HCT116 (cell line): ENCODE data around the gene MYH6. TPM values are rescaled to one million over a fixed set of nuclear protein-coding genes. Genes with fewer than 3 reads are reported as not detected.

Experiments
- ATAC-seq: fragments of 200-7000 bp; cut with Tn5 transposase; 2 replicates; pipeline ENCODE4 v1.9.1; 2020; ENCODE audit warnings: mild to moderate bottlenecking, moderate library complexity
- BruUV-seq: library from RNA; stranded (reverse); fragments of 400-500 nt; replicated peaks from 2 replicates; lab custom pipeline; 2021; lab: Mats Ljungman, UMichigan
- CTCF ChIA-PET: fragments of 300-600 bp; sonication (Branson Sonifier 250); formaldehyde crosslinking; loops from one replicate; lab custom pipeline; 2021; ENCODE audit warnings: antibody characterized with exemption; lab: Charles Lee
- POLR2A ChIA-PET: fragments of 300-600, 350-600 bp; sonication (Branson Sonifier 250); formaldehyde crosslinking; loops from one replicate; lab custom pipeline; 2021; ENCODE audit warnings: antibody characterized with exemption; lab: Charles Lee
- RAD21 ChIA-PET, 2 experiments: fragments of 300-600 bp; sonication (Branson Sonifier 250); formaldehyde crosslinking; loops; one replicate each; lab custom pipeline; 2023; ENCODE audit warnings: low total read pairs in 2 of 2; ENCODE audit not compliant: uncharacterized antibody in 2 of 2, unreplicated experiment in 2 of 2, low non-redundant PET in 1 of 2; lab: Charles Lee
- DNase-seq: peaks from one replicate; pipeline ENCODE4 v3.0.0-alpha.2; 2010; ENCODE audit warnings: low read depth, low spot score
- H2AFZ ChIP-seq: fragments of 200-600 bp; shearing (Covaris generic), sonication (generic); 2 replicates; pipeline ENCODE4 v1.6.1; 2017; ENCODE audit warnings: low read depth, mixed run types, mixed read lengths, antibody characterized with exemption, low read length; ENCODE audit not compliant: poor library complexity, severe bottlenecking
- H3K27ac ChIP-seq: 2 replicates; pipeline ENCODE4 v1.5.1; 2012; ENCODE audit warnings: low read depth, low read length
- H3K27me3 ChIP-seq: fragments of 200-600 bp; sonication (generic); 2 replicates; pipeline ENCODE4 v1.6.1; 2016; ENCODE audit warnings: mixed run types, low read length, mixed read lengths; ENCODE audit not compliant: insufficient read depth
- H3K36me3 ChIP-seq, 2 experiments: fragments of 200-500 bp in 1 of 2; fragments of 200-600 bp in 1 of 2; sonication (Bioruptor generic) in 1 of 2; sonication (generic) in 1 of 2; 2 replicates each; pipeline versions ENCODE4 v1.5.1 to v1.6.1; 2014 to 2016; ENCODE audit warnings: low read length in 2 of 2, inconsistent platforms in 1 of 2, mixed read lengths in 1 of 2, mixed run types in 1 of 2; ENCODE audit not compliant: insufficient read depth in 2 of 2, control insufficient read depth in 1 of 2
- H3K4me1 ChIP-seq, 2 experiments: fragments of 200-600 bp in 1 of 2; sonication (generic) in 1 of 2; 2 replicates each; pipeline versions ENCODE4 v1.5.1 to v1.6.1; 2012 to 2017; ENCODE audit warnings: low read length in 2 of 2, inconsistent platforms in 1 of 2, mild to moderate bottlenecking in 1 of 2, mixed read lengths in 1 of 2, mixed run types in 1 of 2, moderate library complexity in 1 of 2; ENCODE audit not compliant: insufficient read depth in 2 of 2, control insufficient read depth in 1 of 2
- H3K4me2 ChIP-seq: fragments of 200-600 bp; sonication (generic); 2 replicates; pipeline ENCODE4 v1.6.1; 2017; ENCODE audit warnings: mixed run types, low read length, mixed read lengths
- H3K4me3 ChIP-seq, 2 experiments: fragments of 200-600 bp in 1 of 2; sonication (generic) in 1 of 2; replicated peaks in 1 of 2; 2 replicates each; pipeline ENCODE4 v1.5.1; 2011 to 2016; ENCODE audit warnings: low read length in 2 of 2, control low read depth in 1 of 2, low read depth in 1 of 2, mild to moderate bottlenecking in 1 of 2, mixed read lengths in 1 of 2, mixed run types in 1 of 2
- H3K79me2 ChIP-seq: fragments of 200-600 bp; sonication (generic); 2 replicates; pipeline ENCODE4 v1.6.1; 2017; ENCODE audit warnings: mild to moderate bottlenecking, mixed run types, low read length, moderate library complexity, mixed read lengths; ENCODE audit not compliant: insufficient read depth
- H3K9ac ChIP-seq: fragments of 200-600 bp; sonication (generic); 2 replicates; pipeline ENCODE4 v1.6.1; 2016; ENCODE audit warnings: low read length, mixed read lengths
- H3K9me2 ChIP-seq: fragments of 200-600 bp; sonication (generic), shearing (Covaris generic); 2 replicates; pipeline ENCODE4 v1.6.1; 2017; ENCODE audit warnings: mixed run types, mild to moderate bottlenecking, moderate library complexity; ENCODE audit not compliant: insufficient read depth
- H3K9me3 ChIP-seq, 2 experiments: fragments of 200-500 bp in 1 of 2; fragments of 200-600 bp in 1 of 2; sonication (Bioruptor generic) in 1 of 2; sonication (generic) in 1 of 2; 2 replicates each; pipeline ENCODE4 v1.6.1; 2014 to 2017; ENCODE audit warnings: low read length in 2 of 2, mixed read lengths in 2 of 2, inconsistent platforms in 1 of 2, low read depth in 1 of 2, mild to moderate bottlenecking in 1 of 2, mixed run types in 1 of 2, moderate library complexity in 1 of 2; ENCODE audit not compliant: control insufficient read depth in 1 of 2, insufficient read depth in 1 of 2
- H4K20me1 ChIP-seq: fragments of 200-600 bp; sonication (generic), shearing (Covaris generic); 2 replicates; pipeline ENCODE4 v1.6.1; 2017; ENCODE audit warnings: mixed run types, mild to moderate bottlenecking, moderate library complexity; ENCODE audit not compliant: insufficient read depth
- ATF3 ChIP-seq: IDR thresholded peaks from 2 replicates; pipeline ENCODE4 v1.6.1; 2012
- CBX3 ChIP-seq: IDR thresholded peaks from 2 replicates; pipeline ENCODE4 v1.6.1; 2012; ENCODE audit warnings: low read depth
- CEBPB ChIP-seq: IDR thresholded peaks from 2 replicates; pipeline ENCODE4 v1.6.1; 2012; ENCODE audit warnings: low read depth
- CTCF ChIP-seq, 3 experiments: fragments of 200-600 bp in 1 of 3; sonication (generic) in 1 of 3; IDR thresholded peaks in 2 of 3; conservative IDR thresholded peaks in 1 of 3; 2 replicates each; pipeline ENCODE4 v1.5.1; 2012 to 2017; ENCODE audit warnings: low read depth in 2 of 3, low read length in 2 of 3, antibody characterized with exemption in 1 of 3, borderline replicate concordance in 1 of 3, control low read depth in 1 of 3, mild to moderate bottlenecking in 1 of 3, mixed read lengths in 1 of 3, mixed run types in 1 of 3, moderate library complexity in 1 of 3; ENCODE audit not compliant: insufficient read depth in 1 of 3
- ELF1 ChIP-seq: IDR thresholded peaks from 2 replicates; pipeline ENCODE4 v1.6.1; 2012; ENCODE audit warnings: low read depth, borderline replicate concordance
- EZH2 ChIP-seq: fragments of 200-600 bp; sonication (generic); IDR thresholded peaks from 2 replicates; pipeline ENCODE4 v1.6.1; 2017; ENCODE audit warnings: antibody characterized with exemption, mixed run types
- MAX ChIP-seq: IDR thresholded peaks from 2 replicates; pipeline ENCODE4 v1.6.1; 2012
- POLR2AphosphoS5 ChIP-seq: IDR thresholded peaks from 2 replicates; pipeline ENCODE4 v1.6.1; 2011; ENCODE audit warnings: mild to moderate bottlenecking, low read depth, low read length, moderate library complexity
- RAD21 ChIP-seq: IDR thresholded peaks from 2 replicates; pipeline ENCODE4 v1.6.1; 2012; ENCODE audit warnings: low read depth, mild to moderate bottlenecking
- REST ChIP-seq: IDR thresholded peaks from 2 replicates; pipeline ENCODE4 v1.6.1; 2012; ENCODE audit warnings: low read depth
- SIN3A ChIP-seq: IDR thresholded peaks from 2 replicates; pipeline ENCODE4 v1.6.1; 2012; ENCODE audit warnings: low read depth
- SRF ChIP-seq: IDR thresholded peaks from 2 replicates; pipeline ENCODE4 v1.6.1; 2012; ENCODE audit warnings: low read depth
- ZFX ChIP-seq: fragments of 450-650 bp; IDR thresholded peaks from 2 replicates; pipeline ENCODE4 v1.6.1; 2017
- intact Hi-C: fragments of 100-400 bp; cut with micrococcal nuclease; formaldehyde crosslinking; loops from 2 replicates; pipeline ENCODE4 v1.10.0; 2022
- total RNA-seq: library from RNA; stranded (reverse); gene quantifications from one replicate; pipeline ENCODE4 v1.2.1, GENCODE V29; 2021; ENCODE audit not compliant: unreplicated experiment

The MYH6 gene
- total RNA-seq, 1 experiment from 2014 or later, result not detected

- Histone ChIP-seq H3K9me2 (no peaks in the 10 kb centered on the region), H3K27me3 (peaks cover 26% of the 10 kb centered on the region; the same call in 1 of the 2 replicates), H3K9me3 (no peaks in the 10 kb centered on the region)
- BruUV-seq, result no TSS peak
- CTCF ChIA-PET, result no interaction called here
- TF ChIP-seq ATF3 (no peak), CTCF (IDR thresholded peaks at IDR 0.05 in 2 of 3, conservative IDR thresholded peaks at IDR 0.05 in 1 of 3; ENCODE audit: borderline replicate concordance in 1 of 3, insufficient read depth in 1 of 3, low read depth in 2 of 3, low read length in 2 of 3) (no peak), EZH2 (no peak), CEBPB (no peak)
- TF ChIP-seq, all 23 proteins: peak for 0
- Histone ChIP-seq H2AFZ (no peak overlapping the region), H3K9ac (no peak overlapping the region), H3K4me1 (no peaks in the 10 kb centered on the region), H3K27ac (no peak overlapping the region), H4K20me1 (no peaks in the 10 kb centered on the region), H3K4me3 (no peak overlapping the region), H3K4me2 (no peak overlapping the region), H3K79me2 (no peaks in the 10 kb centered on the region), H3K36me3 (no peaks in the 10 kb centered on the region)
- DNase-seq (no peak), ATAC-seq (no peak)
- POLR2A ChIA-PET, result no interaction called here
- RAD21 ChIA-PET, result no interaction called here
- intact Hi-C loops, result no loop called here
These were observed 2.5 kb downstream of the MYH6 start for GRCh38 chr14:23405516-23406025.

- Histone ChIP-seq H3K79me2 (no peaks in the 10 kb centered on the region), H3K27ac (no peak overlapping the region), H3K27me3 (peaks cover 26% of the 10 kb centered on the region; the same call in 1 of the 2 replicates), H2AFZ (no peak overlapping the region), H3K9me2 (no peaks in the 10 kb centered on the region), H3K9me3 (no peaks in the 10 kb centered on the region), H4K20me1 (no peaks in the 10 kb centered on the region), H3K4me2 (no peak overlapping the region), H3K36me3 (no peaks in the 10 kb centered on the region), H3K4me1 (no peaks in the 10 kb centered on the region), H3K4me3 (no peak overlapping the region), H3K9ac (no peak overlapping the region)
- ATAC-seq (no peak), DNase-seq (no peak)
- RAD21 ChIA-PET, result no interaction called here
- CTCF ChIA-PET, result no interaction called here
- intact Hi-C loops, result no loop called here
- POLR2A ChIA-PET, result no interaction called here
- TF ChIP-seq CBX3 (no peak), POLR2AphosphoS5 (no peak), SRF (no peak), REST (no peak), ELF1 (no peak), SIN3A (no peak), EZH2 (no peak), RAD21 (no peak), ZFX (no peak), MAX (no peak)
- no TSS peak for BruUV-seq
These were observed 3.0 kb downstream of the MYH6 start for GRCh38 chr14:23405096-23405495.
